GM19397 (cell line): ENCODE results near the gene HAGHL.
"Not testable (repeated sequence)": the region's sequence is repeated elsewhere in the genome, so short reads cannot be mapped to it uniquely, and the experiment has no call there.

ENCODE experiments used
- ATAC-seq: cut with Tn5 transposase; IDR thresholded peaks from one replicate; pipeline ENCODE4 v1.9.1; 2021; ENCODE audit warnings: mild to moderate bottlenecking, moderate library complexity; ENCODE audit not compliant: unreplicated experiment

HAGHL gene

GRCh38 chr16:750485-750884 lies 23.6 kb downstream of the HAGHL start:
- no peak for ATAC-seq

GRCh38 chr16:751152-752006 lies 24.5 kb downstream of the HAGHL start:
- no peak for ATAC-seq

GRCh38 chr16:752007-752312 lies 25.1 kb downstream of the HAGHL start:
- ATAC-seq = no peak

- not testable (repeated sequence) for ATAC-seq
These were observed 27.3 kb downstream of the HAGHL start for GRCh38 chr16:754121-754607.

- ATAC-seq = no peak
These were observed 27.8 kb downstream of the HAGHL start for GRCh38 chr16:754656-755055.

GRCh38 chr16:756428-756827 lies 29.5 kb downstream of the HAGHL start:
- ATAC-seq = no peak

GRCh38 chr16:759110-759910 lies 32.4 kb downstream of the HAGHL start:
- no peak for ATAC-seq

GRCh38 chr16:760065-760464 lies 33.2 kb downstream of the HAGHL start:
- no peak for ATAC-seq

GRCh38 chr16:760545-761343 lies 33.8 kb downstream of the HAGHL start, which contains the start of gene MSLN:
Gene MSLN (plus strand): TSS chr16:760734. CDS start chr16:762681, 1,947 bp downstream.
- ATAC-seq = no peak

- no peak for ATAC-seq
These were observed 35.0 kb downstream of the HAGHL start for GRCh38 chr16:761625-762513.

GRCh38 chr16:762595-763268 lies 35.8 kb downstream of the HAGHL start:
- ATAC-seq = no peak

- no peak for ATAC-seq
These were observed 36.7 kb downstream of the HAGHL start for GRCh38 chr16:763369-764183.

- no peak for ATAC-seq
These were observed 37.4 kb downstream of the HAGHL start for GRCh38 chr16:764184-764750.

- ATAC-seq = no peak
These were observed 38.1 kb downstream of the HAGHL start for GRCh38 chr16:764848-765487.

- ATAC-seq = no peak
These were observed 38.6 kb downstream of the HAGHL start for GRCh38 chr16:765488-765865.

GRCh38 chr16:766008-766819 lies 39.3 kb downstream of the HAGHL start:
- no peak for ATAC-seq
